H9 (cell line): ENCODE results near the gene ZSCAN29. TPM values are rescaled to one million over a fixed set of nuclear protein-coding genes. Genes with fewer than 3 reads are reported as not detected.

Source experiments
- DNase-seq: peaks from one replicate; pipeline ENCODE4 v3.0.0-alpha.2; 2017
- H2AFZ ChIP-seq: one replicate; pipeline ENCODE4 v1.6.1; 2013; ENCODE audit warnings: mild to moderate bottlenecking, low read length, control low read depth, moderate library complexity
- H2AK5ac ChIP-seq: 2 replicates; pipeline ENCODE4 v1.6.1; 2013; ENCODE audit warnings: low read length, control low read depth, mixed read lengths; ENCODE audit not compliant: insufficient read length
- H2BK120ac ChIP-seq: one replicate; pipeline ENCODE4 v1.6.1; 2013; ENCODE audit warnings: low read depth, mild to moderate bottlenecking, low read length, control low read depth, inconsistent platforms; ENCODE audit not compliant: poor library complexity, severe bottlenecking
- H2BK12ac ChIP-seq: 2 replicates; pipeline ENCODE4 v1.6.1; 2013; ENCODE audit warnings: low read length, control low read depth, mixed read lengths, low read depth; ENCODE audit not compliant: insufficient read length
- H2BK15ac ChIP-seq: 2 replicates; pipeline ENCODE4 v1.6.1; 2013; ENCODE audit warnings: low read depth, low read length, control low read depth
- H2BK20ac ChIP-seq: one replicate; pipeline ENCODE4 v1.6.1; 2013; ENCODE audit warnings: low read depth, mild to moderate bottlenecking, low read length, control low read depth, inconsistent platforms; ENCODE audit not compliant: poor library complexity, severe bottlenecking
- H2BK5ac ChIP-seq: 2 replicates; pipeline ENCODE4 v1.6.1; 2013; ENCODE audit warnings: low read length, control low read depth, mixed read lengths; ENCODE audit not compliant: insufficient read length
- H3K14ac ChIP-seq: 2 replicates; pipeline ENCODE4 v1.6.1; 2013; ENCODE audit warnings: low read length, control low read depth; ENCODE audit not compliant: insufficient read depth
- H3K18ac ChIP-seq: 2 replicates; pipeline ENCODE4 v1.6.1; 2013; ENCODE audit warnings: low read depth, mild to moderate bottlenecking, mixed read lengths, low read length, control low read depth; ENCODE audit not compliant: insufficient read length
- H3K23ac ChIP-seq: 2 replicates; pipeline ENCODE4 v1.6.1; 2013; ENCODE audit warnings: low read length, control low read depth, mixed read lengths, low read depth; ENCODE audit not compliant: insufficient read length
- H3K23me2 ChIP-seq: 2 replicates; pipeline ENCODE4 v1.6.1; 2013; ENCODE audit warnings: low read depth, mild to moderate bottlenecking, mixed read lengths, low read length, control low read depth; ENCODE audit not compliant: insufficient read length, poor library complexity, severe bottlenecking
- H3K27ac ChIP-seq: 2 replicates; pipeline ENCODE4 v1.5.1; 2013; ENCODE audit warnings: low read length, control low read depth, mixed read lengths, low read depth; ENCODE audit not compliant: insufficient read length
- H3K27me3 ChIP-seq: 2 replicates; pipeline ENCODE4 v1.6.1; 2013; ENCODE audit warnings: low read length, control low read depth, inconsistent platforms; ENCODE audit not compliant: insufficient read depth
- H3K4ac ChIP-seq: 2 replicates; pipeline ENCODE4 v1.6.1; 2013; ENCODE audit warnings: low read depth, mild to moderate bottlenecking, control low read depth, inconsistent platforms, low read length, moderate library complexity
- H3K4me1 ChIP-seq: 2 replicates; pipeline ENCODE4 v1.6.1; 2013; ENCODE audit warnings: low read length, control low read depth, inconsistent platforms; ENCODE audit not compliant: insufficient read depth
- H3K4me2 ChIP-seq: 2 replicates; pipeline ENCODE4 v1.6.1; 2013; ENCODE audit warnings: low read length, control low read depth, mixed read lengths; ENCODE audit not compliant: insufficient read length, insufficient read depth
- H3K56ac ChIP-seq: 2 replicates; pipeline ENCODE4 v1.6.1; 2013; ENCODE audit warnings: low read depth, mild to moderate bottlenecking, mixed read lengths, low read length, control low read depth; ENCODE audit not compliant: insufficient read length
- H3K79me1 ChIP-seq: 2 replicates; pipeline ENCODE4 v1.6.1; 2013; ENCODE audit warnings: low read depth, mild to moderate bottlenecking, moderate library complexity, low read length, control low read depth, inconsistent platforms; ENCODE audit not compliant: insufficient read depth, poor library complexity, severe bottlenecking
- H3K79me2 ChIP-seq: 2 replicates; pipeline ENCODE4 v1.6.1; 2013; ENCODE audit warnings: low read length, control low read depth, inconsistent platforms; ENCODE audit not compliant: insufficient read depth
- H3K9ac ChIP-seq: 2 replicates; pipeline ENCODE4 v1.6.1; 2013; ENCODE audit warnings: low read length, control low read depth, mixed read lengths; ENCODE audit not compliant: insufficient read length; ENCODE audit errors: extremely low read depth
- H3K9me3 ChIP-seq: one replicate; pipeline ENCODE4 v1.6.1; 2013; ENCODE audit warnings: low read depth, low read length, inconsistent platforms; ENCODE audit not compliant: control insufficient read depth
- H3T11ph ChIP-seq: one replicate; pipeline ENCODE4 v1.6.1; 2013; ENCODE audit warnings: mild to moderate bottlenecking, low read length, control low read depth, inconsistent platforms
- H4K20me1 ChIP-seq: one replicate; pipeline ENCODE4 v1.6.1; 2013; ENCODE audit not compliant: control insufficient read depth, insufficient read length, insufficient read depth
- H4K5ac ChIP-seq: 2 replicates; pipeline ENCODE4 v1.6.1; 2013; ENCODE audit warnings: low read depth, mild to moderate bottlenecking, mixed read lengths, low read length, control low read depth; ENCODE audit not compliant: insufficient read length
- H4K8ac ChIP-seq: replicated peaks from 2 replicates; pipeline ENCODE4 v1.6.1; 2013; ENCODE audit warnings: low read length, control low read depth, mixed read lengths, low read depth; ENCODE audit not compliant: insufficient read length
- H4K91ac ChIP-seq: 2 replicates; pipeline ENCODE4 v1.6.1; 2013; ENCODE audit warnings: low read depth, mild to moderate bottlenecking, moderate library complexity, mixed read lengths, low read length, control low read depth; ENCODE audit not compliant: insufficient read length
- H3K27ac Mint-ChIP-seq, 3 experiments: 2 replicates in 2 of 3; 3 replicates in 1 of 3; pipeline ENCODE4 v1.8.0; 2020 to 2021; ENCODE audit warnings: mixed read lengths in 3 of 3, mild to moderate bottlenecking in 1 of 3, moderate library complexity in 1 of 3
- H3K27me3 Mint-ChIP-seq: 2 replicates; pipeline ENCODE4 v1.8.0; 2021; ENCODE audit warnings: low read depth, mild to moderate bottlenecking, moderate library complexity, mixed read lengths
- H3K36me3 Mint-ChIP-seq, 3 experiments: 2 replicates in 2 of 3; 3 replicates in 1 of 3; pipeline ENCODE4 v1.8.0; 2020 to 2021; ENCODE audit warnings: low read depth in 3 of 3, mixed read lengths in 3 of 3; ENCODE audit not compliant: insufficient read depth in 1 of 3
- H3K4me1 Mint-ChIP-seq, 2 experiments: 2 replicates each; pipeline ENCODE4 v1.8.0; 2020; ENCODE audit warnings: mixed read lengths in 2 of 2
- H3K4me3 Mint-ChIP-seq, 2 experiments: 2 replicates in 1 of 2; 3 replicates in 1 of 2; pipeline ENCODE4 v1.8.0; 2020 to 2021; ENCODE audit warnings: mild to moderate bottlenecking in 2 of 2, mixed read lengths in 2 of 2, moderate library complexity in 1 of 2
- H3K9me3 Mint-ChIP-seq, 2 experiments: 2 replicates in 1 of 2; 3 replicates in 1 of 2; pipeline ENCODE4 v1.8.0; 2020; ENCODE audit warnings: mild to moderate bottlenecking in 2 of 2, mixed read lengths in 2 of 2, moderate library complexity in 1 of 2
- CTCF ChIP-seq: fragments of 200-600 bp; sonication (generic); conservative IDR thresholded peaks from 3 replicates; pipeline ENCODE4 v1.8.0; 2021; ENCODE audit warnings: antibody characterized with exemption, mild to moderate bottlenecking
- WGBS: extraction: QIAGEN DNeasy Blood & Tissue Kit; methylation state at CpG from one replicate; pipeline ENCODE4 v1.1.7; 2013; ENCODE audit warnings: missing lambda C conversion rate, low lambda C conversion rate, mixed read lengths; ENCODE audit not compliant: insufficient read length; ENCODE audit errors: extremely low coverage; 5-methylcytosine and 5-hydroxymethylcytosine counted together
- total RNA-seq: library from RNA; stranded (reverse); gene quantifications from 2 replicates; pipeline ENCODE4 v1.2.1, GENCODE V29; 2021

ZSCAN29 gene
- total RNA-seq, 1 experiment from 2014 or later: 52.5 TPM

- Histone ChIP-seq H2BK5ac (no peak overlapping the region), H3K79me2 (no peaks in the 10 kb centered on the region), H3K4ac (no peak overlapping the region), H3K79me1 (no peaks in the 10 kb centered on the region), H3K9ac (no peak overlapping the region), H2BK15ac (no peak overlapping the region), H4K91ac (no peak overlapping the region), H2BK12ac (no peak overlapping the region), H3K18ac (no peak overlapping the region), H3K14ac (no peak overlapping the region), H3K27me3 (no peaks in the 10 kb centered on the region), H2BK120ac (no peak overlapping the region), H3K9me3 (no peaks in the 10 kb centered on the region), H2BK20ac (no peak overlapping the region), H3K56ac (no peak overlapping the region), H3K23ac (no peak overlapping the region), H2AK5ac (no peak overlapping the region), H2AFZ (no peak overlapping the region), H4K20me1 (no peaks in the 10 kb centered on the region), H3K4me1 (no peaks in the 10 kb centered on the region), H3K4me2 (no peak overlapping the region), H3T11ph (no peak overlapping the region), H4K5ac (no peak overlapping the region), H4K8ac (no peak overlapping the region), H3K23me2 (no peaks in the 10 kb centered on the region), H3K27ac (no peak overlapping the region)
- no peaks in the 10 kb centered on the region for H3K9me3 Mint-ChIP-seq
- no peaks in the 10 kb centered on the region; the same call in 1 of the 2 replicates for H3K27me3 Mint-ChIP-seq
- no peak overlapping the region for H3K27ac Mint-ChIP-seq
- DNase-seq: no peak
- no peaks in the 10 kb centered on the region for H3K4me1 Mint-ChIP-seq
- no peak overlapping the region for H3K4me3 Mint-ChIP-seq
- H3K36me3 Mint-ChIP-seq: peaks cover 0 to 20% (median 6%) of the 10 kb centered on the region in 3 experiments; a peak in 6 of 7 replicates
- TF ChIP-seq CTCF: no peak
- WGBS: no CpG with 5 or more reads among the region's 2 CpGs
Observed at GRCh38 chr15:43346305-43346704, 24.5 kb downstream of the ZSCAN29 start.
